Subcutaneous adipose tissue (tissue), 4 donors: Measurements from ENCODE around the gene CNOT9. TPM values are rescaled to one million over a fixed set of nuclear protein-coding genes. Genes with fewer than 3 reads are reported as not detected.

ENCODE experiments used
- total RNA-seq, 4 donors: library from RNA; depleted of rRNA; stranded (reverse); fragments of >200 nt; gene quantifications; one replicate each; pipeline ENCODE4 v1.1.0, GENCODE V29; 2016
- TF ChIP-seq, protein P1 (sequence below): fragments of 450-650 bp; IDR thresholded peaks from one replicate; pipeline ENCODE4 v1.5.1; 2016; ENCODE audit warnings: low read depth, mild to moderate bottlenecking, control low read depth, antibody characterized with exemption, moderate library complexity

The CNOT9 gene
- total RNA-seq, 4 donors from 2014 or later = 22.6 to 53.8 (median 31.9) TPM

DNA sequence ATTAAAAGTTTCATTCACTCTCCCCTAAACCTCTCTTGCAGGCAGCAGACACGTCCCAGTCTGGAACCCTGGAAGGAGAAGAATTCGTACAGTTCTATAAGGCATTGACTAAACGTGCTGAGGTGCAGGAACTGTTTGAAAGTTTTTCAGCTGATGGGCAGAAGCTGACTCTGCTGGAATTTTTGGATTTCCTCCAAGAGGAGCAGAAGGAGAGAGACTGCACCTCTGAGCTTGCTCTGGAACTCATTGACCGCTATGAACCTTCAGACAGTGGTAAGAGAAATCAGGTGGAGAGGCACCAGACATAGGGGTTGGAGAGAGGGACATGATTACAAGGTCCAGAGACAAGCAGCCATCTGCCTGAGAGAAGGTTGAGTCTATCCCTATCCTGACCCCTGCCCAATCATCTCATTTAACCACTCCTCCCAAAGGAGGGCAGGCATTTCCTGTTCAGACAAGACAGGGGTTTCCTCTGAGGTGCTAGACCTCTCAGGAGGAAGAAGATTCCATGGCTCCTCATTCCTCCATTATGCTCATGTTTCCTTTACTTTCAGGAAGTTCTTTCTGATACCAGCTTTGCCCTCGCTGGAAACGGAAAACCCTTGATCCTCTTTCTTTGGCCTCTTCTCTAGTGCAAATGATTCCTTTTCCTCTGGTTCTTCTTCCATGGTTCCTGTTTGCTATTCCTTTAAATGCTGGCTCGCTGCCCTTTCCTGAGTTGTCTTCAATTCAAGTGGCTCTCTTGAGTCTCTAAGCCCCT lies 54.1 kb downstream of the CNOT9 start:
- TF ChIP-seq, protein P1, sequence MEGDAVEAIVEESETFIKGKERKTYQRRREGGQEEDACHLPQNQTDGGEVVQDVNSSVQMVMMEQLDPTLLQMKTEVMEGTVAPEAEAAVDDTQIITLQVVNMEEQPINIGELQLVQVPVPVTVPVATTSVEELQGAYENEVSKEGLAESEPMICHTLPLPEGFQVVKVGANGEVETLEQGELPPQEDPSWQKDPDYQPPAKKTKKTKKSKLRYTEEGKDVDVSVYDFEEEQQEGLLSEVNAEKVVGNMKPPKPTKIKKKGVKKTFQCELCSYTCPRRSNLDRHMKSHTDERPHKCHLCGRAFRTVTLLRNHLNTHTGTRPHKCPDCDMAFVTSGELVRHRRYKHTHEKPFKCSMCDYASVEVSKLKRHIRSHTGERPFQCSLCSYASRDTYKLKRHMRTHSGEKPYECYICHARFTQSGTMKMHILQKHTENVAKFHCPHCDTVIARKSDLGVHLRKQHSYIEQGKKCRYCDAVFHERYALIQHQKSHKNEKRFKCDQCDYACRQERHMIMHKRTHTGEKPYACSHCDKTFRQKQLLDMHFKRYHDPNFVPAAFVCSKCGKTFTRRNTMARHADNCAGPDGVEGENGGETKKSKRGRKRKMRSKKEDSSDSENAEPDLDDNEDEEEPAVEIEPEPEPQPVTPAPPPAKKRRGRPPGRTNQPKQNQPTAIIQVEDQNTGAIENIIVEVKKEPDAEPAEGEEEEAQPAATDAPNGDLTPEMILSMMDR = no peak

DNA sequence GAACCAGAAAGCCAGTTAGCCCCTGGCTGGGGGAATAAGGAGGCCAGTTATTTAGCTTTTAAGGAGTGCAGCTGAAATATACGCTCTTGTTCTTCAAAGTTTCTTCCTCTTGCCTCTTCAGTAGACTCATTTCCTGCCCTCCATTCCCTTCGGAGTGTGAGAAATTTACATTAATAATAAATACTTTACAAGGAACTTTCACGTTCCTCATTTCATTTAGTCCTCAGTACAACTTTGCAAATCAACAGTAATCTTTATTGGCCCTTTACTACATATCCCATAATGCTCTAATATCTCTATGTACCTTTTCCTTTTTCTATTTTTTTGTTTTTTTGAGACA lies 54.7 kb downstream of the CNOT9 start:
- TF ChIP-seq, protein P1 = no peak

DNA sequence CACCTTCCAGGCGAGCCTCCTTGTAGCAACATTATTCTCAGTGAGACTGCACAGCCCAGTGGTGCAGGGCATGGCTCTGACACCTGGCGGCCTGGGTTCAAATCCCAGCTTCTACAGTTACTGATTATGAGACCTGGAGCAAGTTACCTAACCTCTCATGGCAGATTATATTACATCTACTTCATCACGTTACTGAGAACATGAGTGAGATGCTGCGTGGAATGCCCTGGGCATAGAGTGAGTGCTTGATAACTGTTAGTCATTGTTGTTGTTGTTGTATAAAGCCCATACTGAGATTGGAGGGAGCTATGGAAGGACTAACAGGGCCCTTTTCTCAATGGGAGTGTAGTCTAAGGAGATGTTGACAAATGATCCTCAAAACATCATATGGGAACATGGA lies 57.7 kb downstream of the CNOT9 start:
- TF ChIP-seq, protein P1 = no peak

DNA sequence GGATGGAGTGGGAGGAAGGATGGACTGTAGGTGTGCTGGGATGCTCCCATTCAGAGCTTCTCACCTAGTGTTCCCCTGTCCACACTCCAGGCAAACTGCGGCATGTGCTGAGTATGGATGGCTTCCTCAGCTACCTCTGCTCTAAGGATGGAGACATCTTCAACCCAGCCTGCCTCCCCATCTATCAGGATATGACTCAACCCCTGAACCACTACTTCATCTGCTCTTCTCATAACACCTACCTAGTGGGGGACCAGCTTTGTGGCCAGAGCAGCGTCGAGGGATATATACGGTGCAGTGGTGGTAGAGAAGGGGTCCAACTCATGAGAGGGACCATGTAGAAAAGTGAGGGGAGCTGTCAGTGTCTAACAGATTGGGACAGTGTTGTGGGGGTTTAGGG lies 59.3 kb downstream of the CNOT9 start:
- TF ChIP-seq, protein P1 = no peak

DNA sequence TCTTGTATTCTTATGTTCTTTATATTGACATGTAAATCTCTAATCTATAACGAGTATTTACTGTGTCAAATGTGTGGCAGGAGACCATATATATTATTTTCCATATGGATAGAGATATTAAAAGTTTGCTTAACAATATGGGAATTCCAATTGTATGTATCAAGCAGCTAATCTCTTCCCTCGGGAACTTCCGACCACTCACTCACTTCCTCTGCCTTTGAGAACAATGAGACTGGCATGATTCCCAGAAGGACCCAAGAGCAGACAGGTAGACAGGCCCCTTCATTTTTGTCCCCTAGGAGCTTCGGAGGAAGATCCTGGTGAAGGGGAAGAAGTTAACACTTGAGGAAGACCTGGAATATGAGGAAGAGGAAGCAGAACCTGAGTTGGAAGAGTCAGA lies 63.2 kb downstream of the CNOT9 start:
- TF ChIP-seq, protein P1 = no peak

DNA sequence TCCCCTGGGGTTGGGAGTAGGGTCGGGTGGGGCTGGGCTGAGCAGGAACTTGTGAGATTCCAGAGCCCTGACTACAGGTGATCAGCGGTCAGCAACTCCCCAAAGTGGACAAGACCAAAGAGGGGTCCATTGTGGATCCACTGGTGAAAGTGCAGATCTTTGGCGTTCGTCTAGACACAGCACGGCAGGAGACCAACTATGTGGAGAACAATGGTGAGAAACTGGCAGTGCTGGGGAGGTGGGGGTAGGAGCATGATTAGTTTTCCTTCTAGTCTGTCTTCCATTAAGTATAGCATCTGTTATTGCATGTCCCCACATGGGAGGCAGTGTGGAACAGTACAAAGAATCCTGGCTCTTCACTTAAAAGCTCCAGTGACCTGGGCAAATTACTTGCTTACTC lies 67.1 kb downstream of the CNOT9 start:
- TF ChIP-seq, protein P1 = no peak

DNA sequence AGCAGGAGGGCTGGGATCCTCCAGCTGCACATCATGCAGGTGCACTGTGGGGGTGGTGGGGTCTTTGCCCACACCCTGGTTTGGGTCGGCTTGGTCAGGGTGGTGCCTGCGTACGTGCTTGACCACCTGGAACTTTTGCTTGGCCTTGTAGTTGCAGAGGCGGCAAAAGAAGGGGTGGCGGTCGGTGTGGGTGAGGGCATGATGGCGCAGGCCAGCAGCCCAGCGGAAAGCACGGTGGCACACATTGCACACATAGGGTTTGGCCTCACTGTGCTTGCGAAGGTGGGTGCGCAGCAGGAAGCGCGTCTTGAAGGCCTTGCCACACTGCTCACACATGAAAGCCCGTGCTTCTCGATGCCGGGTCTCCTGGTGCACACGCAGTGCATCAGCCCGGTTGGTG lies 69.7 kb downstream of the CNOT9 start:
- TF ChIP-seq, protein P1 = no peak
